HCT116 (cell line): ENCODE data around the gene ATP1A2. TPM values are rescaled to one million over a fixed set of nuclear protein-coding genes. Genes with fewer than 3 reads are reported as not detected.

Experiments used
- ATAC-seq: fragments of 200-7000 bp; cut with Tn5 transposase; 2 replicates; pipeline ENCODE4 v1.9.1; 2020; ENCODE audit warnings: mild to moderate bottlenecking, moderate library complexity
- BruUV-seq: library from RNA; stranded (reverse); fragments of 400-500 nt; replicated peaks from 2 replicates; lab custom pipeline; 2021; lab: Mats Ljungman, UMichigan
- CTCF ChIA-PET: fragments of 300-600 bp; sonication (Branson Sonifier 250); formaldehyde crosslinking; loops from one replicate; lab custom pipeline; 2021; ENCODE audit warnings: antibody characterized with exemption; lab: Charles Lee
- POLR2A ChIA-PET: fragments of 300-600, 350-600 bp; sonication (Branson Sonifier 250); formaldehyde crosslinking; loops from one replicate; lab custom pipeline; 2021; ENCODE audit warnings: antibody characterized with exemption; lab: Charles Lee
- RAD21 ChIA-PET, 2 experiments: fragments of 300-600 bp; sonication (Branson Sonifier 250); formaldehyde crosslinking; loops; one replicate each; lab custom pipeline; 2023; ENCODE audit warnings: low total read pairs in 2 of 2; ENCODE audit not compliant: uncharacterized antibody in 2 of 2, unreplicated experiment in 2 of 2, low non-redundant PET in 1 of 2; lab: Charles Lee
- DNase-seq: peaks from one replicate; pipeline ENCODE4 v3.0.0-alpha.2; 2010; ENCODE audit warnings: low read depth, low spot score
- H2AFZ ChIP-seq: fragments of 200-600 bp; shearing (Covaris generic), sonication (generic); 2 replicates; pipeline ENCODE4 v1.6.1; 2017; ENCODE audit warnings: low read depth, mixed run types, mixed read lengths, antibody characterized with exemption, low read length; ENCODE audit not compliant: poor library complexity, severe bottlenecking
- H3K27ac ChIP-seq: 2 replicates; pipeline ENCODE4 v1.5.1; 2012; ENCODE audit warnings: low read depth, low read length
- H3K27me3 ChIP-seq: fragments of 200-600 bp; sonication (generic); 2 replicates; pipeline ENCODE4 v1.6.1; 2016; ENCODE audit warnings: mixed run types, low read length, mixed read lengths; ENCODE audit not compliant: insufficient read depth
- H3K36me3 ChIP-seq, 2 experiments: fragments of 200-500 bp in 1 of 2; fragments of 200-600 bp in 1 of 2; sonication (Bioruptor generic) in 1 of 2; sonication (generic) in 1 of 2; 2 replicates each; pipeline versions ENCODE4 v1.5.1 to v1.6.1; 2014 to 2016; ENCODE audit warnings: low read length in 2 of 2, inconsistent platforms in 1 of 2, mixed read lengths in 1 of 2, mixed run types in 1 of 2; ENCODE audit not compliant: insufficient read depth in 2 of 2, control insufficient read depth in 1 of 2
- H3K4me1 ChIP-seq, 2 experiments: fragments of 200-600 bp in 1 of 2; sonication (generic) in 1 of 2; 2 replicates each; pipeline versions ENCODE4 v1.5.1 to v1.6.1; 2012 to 2017; ENCODE audit warnings: low read length in 2 of 2, inconsistent platforms in 1 of 2, mild to moderate bottlenecking in 1 of 2, mixed read lengths in 1 of 2, mixed run types in 1 of 2, moderate library complexity in 1 of 2; ENCODE audit not compliant: insufficient read depth in 2 of 2, control insufficient read depth in 1 of 2
- H3K4me2 ChIP-seq: fragments of 200-600 bp; sonication (generic); 2 replicates; pipeline ENCODE4 v1.6.1; 2017; ENCODE audit warnings: mixed run types, low read length, mixed read lengths
- H3K4me3 ChIP-seq, 2 experiments: fragments of 200-600 bp in 1 of 2; sonication (generic) in 1 of 2; replicated peaks in 1 of 2; 2 replicates each; pipeline ENCODE4 v1.5.1; 2011 to 2016; ENCODE audit warnings: low read length in 2 of 2, control low read depth in 1 of 2, low read depth in 1 of 2, mild to moderate bottlenecking in 1 of 2, mixed read lengths in 1 of 2, mixed run types in 1 of 2
- H3K79me2 ChIP-seq: fragments of 200-600 bp; sonication (generic); 2 replicates; pipeline ENCODE4 v1.6.1; 2017; ENCODE audit warnings: mild to moderate bottlenecking, mixed run types, low read length, moderate library complexity, mixed read lengths; ENCODE audit not compliant: insufficient read depth
- H3K9ac ChIP-seq: fragments of 200-600 bp; sonication (generic); 2 replicates; pipeline ENCODE4 v1.6.1; 2016; ENCODE audit warnings: low read length, mixed read lengths
- H3K9me2 ChIP-seq: fragments of 200-600 bp; sonication (generic), shearing (Covaris generic); 2 replicates; pipeline ENCODE4 v1.6.1; 2017; ENCODE audit warnings: mixed run types, mild to moderate bottlenecking, moderate library complexity; ENCODE audit not compliant: insufficient read depth
- H3K9me3 ChIP-seq, 2 experiments: fragments of 200-500 bp in 1 of 2; fragments of 200-600 bp in 1 of 2; sonication (Bioruptor generic) in 1 of 2; sonication (generic) in 1 of 2; 2 replicates each; pipeline ENCODE4 v1.6.1; 2014 to 2017; ENCODE audit warnings: low read length in 2 of 2, mixed read lengths in 2 of 2, inconsistent platforms in 1 of 2, low read depth in 1 of 2, mild to moderate bottlenecking in 1 of 2, mixed run types in 1 of 2, moderate library complexity in 1 of 2; ENCODE audit not compliant: control insufficient read depth in 1 of 2, insufficient read depth in 1 of 2
- H4K20me1 ChIP-seq: fragments of 200-600 bp; sonication (generic), shearing (Covaris generic); 2 replicates; pipeline ENCODE4 v1.6.1; 2017; ENCODE audit warnings: mixed run types, mild to moderate bottlenecking, moderate library complexity; ENCODE audit not compliant: insufficient read depth
- ATF3 ChIP-seq: IDR thresholded peaks from 2 replicates; pipeline ENCODE4 v1.6.1; 2012
- CBX3 ChIP-seq: IDR thresholded peaks from 2 replicates; pipeline ENCODE4 v1.6.1; 2012; ENCODE audit warnings: low read depth
- CEBPB ChIP-seq: IDR thresholded peaks from 2 replicates; pipeline ENCODE4 v1.6.1; 2012; ENCODE audit warnings: low read depth
- EGR1 ChIP-seq: IDR thresholded peaks from 2 replicates; pipeline ENCODE4 v1.6.1; 2012; ENCODE audit warnings: low read depth
- ELF1 ChIP-seq: IDR thresholded peaks from 2 replicates; pipeline ENCODE4 v1.6.1; 2012; ENCODE audit warnings: low read depth, borderline replicate concordance
- EZH2phosphoT487 ChIP-seq: fragments of 200-600 bp; IDR thresholded peaks from 2 replicates; pipeline ENCODE4 v1.6.1; 2018; ENCODE audit warnings: antibody characterized with exemption, borderline replicate concordance
- FOSL1 ChIP-seq: IDR thresholded peaks from 2 replicates; pipeline ENCODE4 v1.6.1; 2012; ENCODE audit warnings: low read depth
- MAX ChIP-seq: IDR thresholded peaks from 2 replicates; pipeline ENCODE4 v1.6.1; 2012
- POLR2A ChIP-seq: IDR thresholded peaks from 2 replicates; pipeline ENCODE4 v1.7.0; 2011; ENCODE audit warnings: borderline replicate concordance; ENCODE audit not compliant: insufficient read depth, insufficient read length; ENCODE audit errors: extremely low read depth
- POLR2AphosphoS5 ChIP-seq: IDR thresholded peaks from 2 replicates; pipeline ENCODE4 v1.6.1; 2011; ENCODE audit warnings: mild to moderate bottlenecking, low read depth, low read length, moderate library complexity
- RAD21 ChIP-seq: IDR thresholded peaks from 2 replicates; pipeline ENCODE4 v1.6.1; 2012; ENCODE audit warnings: low read depth, mild to moderate bottlenecking
- REST ChIP-seq: IDR thresholded peaks from 2 replicates; pipeline ENCODE4 v1.6.1; 2012; ENCODE audit warnings: low read depth
- SIN3A ChIP-seq: IDR thresholded peaks from 2 replicates; pipeline ENCODE4 v1.6.1; 2012; ENCODE audit warnings: low read depth
- SRF ChIP-seq: IDR thresholded peaks from 2 replicates; pipeline ENCODE4 v1.6.1; 2012; ENCODE audit warnings: low read depth
- ZFX ChIP-seq: fragments of 450-650 bp; IDR thresholded peaks from 2 replicates; pipeline ENCODE4 v1.6.1; 2017
- intact Hi-C: fragments of 100-400 bp; cut with micrococcal nuclease; formaldehyde crosslinking; loops from 2 replicates; pipeline ENCODE4 v1.10.0; 2022
- total RNA-seq: library from RNA; stranded (reverse); gene quantifications from one replicate; pipeline ENCODE4 v1.2.1, GENCODE V29; 2021; ENCODE audit not compliant: unreplicated experiment
- TF ChIP-seq, protein P1 (sequence below): IDR thresholded peaks from 2 replicates; pipeline ENCODE4 v1.6.1; 2011; ENCODE audit warnings: mild to moderate bottlenecking, low read length, moderate library complexity; ENCODE audit not compliant: insufficient replicate concordance; ENCODE audit errors: extremely low read depth
- TF ChIP-seq, protein P2 (sequence below), 3 experiments: fragments of 200-600 bp in 1 of 3; sonication (generic) in 1 of 3; IDR thresholded peaks in 2 of 3; conservative IDR thresholded peaks in 1 of 3; 2 replicates each; pipeline ENCODE4 v1.5.1; 2012 to 2017; ENCODE audit warnings: low read depth in 2 of 3, low read length in 2 of 3, antibody characterized with exemption in 1 of 3, borderline replicate concordance in 1 of 3, control low read depth in 1 of 3, mild to moderate bottlenecking in 1 of 3, mixed read lengths in 1 of 3, mixed run types in 1 of 3, moderate library complexity in 1 of 3; ENCODE audit not compliant: insufficient read depth in 1 of 3

Gene ATP1A2
- total RNA-seq, 1 experiment from 2014 or later, result not detected

- no peak overlapping the region for H3K9ac ChIP-seq
- intact Hi-C loops, result no loop called here
- no peaks in the 10 kb centered on the region for H3K9me3 ChIP-seq
- ChIA-PET POLR2A (no interaction called here), RAD21 (no interaction called here), CTCF (interaction anchor here (1.7 kb wide), 1 partner anchor 11 kb away, joined by 4 read pairs; no protein-coding TSS in a partner anchor)
- no peaks in the 10 kb centered on the region for H4K20me1 ChIP-seq
- no peak overlapping the region for H3K4me3 ChIP-seq
- no peaks in the 10 kb centered on the region for H3K9me2 ChIP-seq
- DNase-seq (no peak), ATAC-seq (no peak)
- no peak overlapping the region for H3K4me2 ChIP-seq
- H3K27me3 ChIP-seq, result peaks cover 6% of the 10 kb centered on the region
- H2AFZ ChIP-seq, result no peak overlapping the region
- no peak overlapping the region for H3K27ac ChIP-seq
- peaks cover 0 to 5% of the 10 kb centered on the region in 2 experiments; a peak in 2 of 4 replicates for H3K4me1 ChIP-seq
- TF ChIP-seq SRF (no peak), MAX (no peak), POLR2A (no peak), ZFX (no peak), EGR1 (no peak), CEBPB (no peak), ELF1 (no peak), FOSL1 (no peak), EZH2phosphoT487 (no peak), POLR2AphosphoS5 (no peak), CBX3 (no peak), ATF3 (no peak), REST (no peak), SIN3A (no peak), RAD21 (no peak)
- TF ChIP-seq, protein P1, sequence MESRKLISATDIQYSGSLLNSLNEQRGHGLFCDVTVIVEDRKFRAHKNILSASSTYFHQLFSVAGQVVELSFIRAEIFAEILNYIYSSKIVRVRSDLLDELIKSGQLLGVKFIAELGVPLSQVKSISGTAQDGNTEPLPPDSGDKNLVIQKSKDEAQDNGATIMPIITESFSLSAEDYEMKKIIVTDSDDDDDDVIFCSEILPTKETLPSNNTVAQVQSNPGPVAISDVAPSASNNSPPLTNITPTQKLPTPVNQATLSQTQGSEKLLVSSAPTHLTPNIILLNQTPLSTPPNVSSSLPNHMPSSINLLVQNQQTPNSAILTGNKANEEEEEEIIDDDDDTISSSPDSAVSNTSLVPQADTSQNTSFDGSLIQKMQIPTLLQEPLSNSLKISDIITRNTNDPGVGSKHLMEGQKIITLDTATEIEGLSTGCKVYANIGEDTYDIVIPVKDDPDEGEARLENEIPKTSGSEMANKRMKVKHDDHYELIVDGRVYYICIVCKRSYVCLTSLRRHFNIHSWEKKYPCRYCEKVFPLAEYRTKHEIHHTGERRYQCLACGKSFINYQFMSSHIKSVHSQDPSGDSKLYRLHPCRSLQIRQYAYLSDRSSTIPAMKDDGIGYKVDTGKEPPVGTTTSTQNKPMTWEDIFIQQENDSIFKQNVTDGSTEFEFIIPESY, result no peak
- TF ChIP-seq, protein P2, sequence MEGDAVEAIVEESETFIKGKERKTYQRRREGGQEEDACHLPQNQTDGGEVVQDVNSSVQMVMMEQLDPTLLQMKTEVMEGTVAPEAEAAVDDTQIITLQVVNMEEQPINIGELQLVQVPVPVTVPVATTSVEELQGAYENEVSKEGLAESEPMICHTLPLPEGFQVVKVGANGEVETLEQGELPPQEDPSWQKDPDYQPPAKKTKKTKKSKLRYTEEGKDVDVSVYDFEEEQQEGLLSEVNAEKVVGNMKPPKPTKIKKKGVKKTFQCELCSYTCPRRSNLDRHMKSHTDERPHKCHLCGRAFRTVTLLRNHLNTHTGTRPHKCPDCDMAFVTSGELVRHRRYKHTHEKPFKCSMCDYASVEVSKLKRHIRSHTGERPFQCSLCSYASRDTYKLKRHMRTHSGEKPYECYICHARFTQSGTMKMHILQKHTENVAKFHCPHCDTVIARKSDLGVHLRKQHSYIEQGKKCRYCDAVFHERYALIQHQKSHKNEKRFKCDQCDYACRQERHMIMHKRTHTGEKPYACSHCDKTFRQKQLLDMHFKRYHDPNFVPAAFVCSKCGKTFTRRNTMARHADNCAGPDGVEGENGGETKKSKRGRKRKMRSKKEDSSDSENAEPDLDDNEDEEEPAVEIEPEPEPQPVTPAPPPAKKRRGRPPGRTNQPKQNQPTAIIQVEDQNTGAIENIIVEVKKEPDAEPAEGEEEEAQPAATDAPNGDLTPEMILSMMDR (IDR thresholded peaks at IDR 0.05 in 2 of 3, conservative IDR thresholded peaks at IDR 0.05 in 1 of 3; ENCODE audit: borderline replicate concordance in 1 of 3, insufficient read depth in 1 of 3, low read depth in 2 of 3, low read length in 2 of 3), result no peak
- no TSS peak for BruUV-seq
- no peaks in the 10 kb centered on the region for H3K79me2 ChIP-seq
- H3K36me3 ChIP-seq, result no peaks in the 10 kb centered on the region
Observed at GRCh38 chr1:160074865-160075264, 40.7 kb upstream of the ATP1A2 start.
